NT2/D1 (cell line): Measurements from ENCODE around the gene PRPF6.
"Not testable (repeated sequence)": the region's sequence is repeated elsewhere in the genome, so short reads cannot be mapped to it uniquely, and the experiment has no call there.

ENCODE experiments used
- SUZ12 ChIP-seq: IDR thresholded peaks from 2 replicates; pipeline ENCODE4 v1.6.1; 2011; ENCODE audit not compliant: insufficient read length, insufficient read depth; ENCODE audit errors: extremely low read depth
- ZNF274 ChIP-seq: IDR thresholded peaks from 2 replicates; pipeline ENCODE4 v1.6.1; 2011; ENCODE audit warnings: mild to moderate bottlenecking, low read depth, low read length

GRCh38 chr20:63976511-63976910 is 4.4 kb upstream of the PRPF6 start:
- not testable (repeated sequence) for TF ChIP-seq ZNF274, SUZ12
